ACHN (cell line): ENCODE measurements around the gene C1QTNF1.

Experiments used
- DNase-seq: peaks from one replicate; pipeline ENCODE4 v3.0.0-alpha.2; 2015
- in situ Hi-C: cut with HindIII; loops from 2 replicates; pipeline ENCODE4 v1.10.0; 2017; ENCODE audit warnings: low sequenced_read_pairs, low pct_ligation_motif_present, low pct_unique_long_range_greater_than_20kb

C1QTNF1 gene

DNA sequence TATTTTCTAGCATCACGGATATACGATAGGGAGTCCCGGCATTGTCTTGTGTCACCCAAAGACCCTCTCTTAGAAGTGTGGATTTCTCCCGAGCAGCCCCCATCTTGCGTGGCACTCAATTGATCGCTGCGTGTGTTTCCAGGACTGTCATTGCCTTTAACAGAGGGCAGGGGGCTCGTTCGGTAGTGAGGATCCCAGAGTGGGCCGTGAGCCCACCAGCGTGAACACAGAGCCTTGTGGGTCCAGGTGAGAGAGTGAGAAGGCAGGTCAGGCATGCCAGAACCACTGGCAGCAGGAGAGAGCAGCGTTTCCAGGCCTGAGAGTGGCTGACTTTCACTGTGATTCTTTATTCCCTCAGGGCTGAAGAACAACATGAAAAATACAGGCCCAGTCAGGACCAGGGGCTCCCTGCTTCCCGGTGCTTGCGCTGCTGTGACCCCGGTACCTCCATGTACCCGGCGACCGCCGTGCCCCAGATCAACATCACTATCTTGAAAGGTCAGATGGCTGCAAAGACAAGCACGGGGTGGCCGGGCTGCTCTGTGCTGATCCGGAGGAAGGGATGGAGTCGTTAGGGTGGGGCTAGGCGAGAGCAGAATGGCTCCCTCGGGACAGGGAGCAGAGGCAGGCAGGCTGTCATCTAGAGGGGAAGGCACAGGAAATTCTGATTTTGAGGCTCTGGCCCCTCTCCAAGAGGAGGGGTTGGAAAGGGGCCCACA, 22.4 kb downstream of the C1QTNF1 start:
- in situ Hi-C loops = no loop called here
- no peak for DNase-seq

GRCh38 chr17:79046916-79047280, 22.9 kb downstream of the C1QTNF1 start:
- in situ Hi-C loops = no loop called here
- DNase-seq = no peak

- in situ Hi-C loops = no loop called here
- DNase-seq = no peak
Measured at GRCh38 chr17:79047291-79047920, 23.4 kb downstream of the C1QTNF1 start.

- in situ Hi-C loops = no loop called here
- DNase-seq = no peak
Measured at GRCh38 chr17:79047923-79048825, 24.2 kb downstream of the C1QTNF1 start.

DNA sequence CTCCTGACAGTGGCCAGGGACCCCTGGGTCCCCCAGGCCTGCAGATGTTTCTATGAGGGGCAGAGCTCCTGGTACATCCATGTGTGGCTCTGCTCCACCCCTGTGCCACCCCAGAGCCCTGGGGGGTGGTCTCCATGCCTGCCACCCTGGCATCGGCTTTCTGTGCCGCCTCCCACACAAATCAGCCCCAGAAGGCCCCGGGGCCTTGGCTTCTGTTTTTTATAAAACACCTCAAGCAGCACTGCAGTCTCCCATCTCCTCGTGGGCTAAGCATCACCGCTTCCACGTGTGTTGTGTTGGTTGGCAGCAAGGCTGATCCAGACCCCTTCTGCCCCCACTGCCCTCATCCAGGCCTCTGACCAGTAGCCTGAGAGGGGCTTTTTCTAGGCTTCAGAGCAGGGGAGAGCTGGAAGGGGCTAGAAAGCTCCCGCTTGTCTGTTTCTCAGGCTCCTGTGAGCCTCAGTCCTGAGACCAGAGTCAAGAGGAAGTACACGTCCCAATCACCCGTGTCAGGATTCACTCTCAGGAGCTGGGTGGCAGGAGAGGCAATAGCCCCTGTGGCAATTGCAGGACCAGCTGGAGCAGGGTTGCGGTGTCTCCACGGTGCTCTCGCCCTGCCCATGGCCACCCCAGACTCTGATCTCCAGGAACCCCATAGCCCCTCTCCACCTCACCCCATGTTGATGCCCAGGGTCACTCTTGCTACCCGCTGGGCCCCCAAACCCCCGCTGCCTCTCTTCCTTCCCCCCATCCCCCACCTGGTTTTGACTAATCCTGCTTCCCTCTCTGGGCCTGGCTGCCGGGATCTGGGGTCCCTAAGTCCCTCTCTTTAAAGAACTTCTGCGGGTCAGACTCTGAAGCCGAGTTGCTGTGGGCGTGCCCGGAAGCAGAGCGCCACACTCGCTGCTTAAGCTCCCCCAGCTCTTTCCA, 25.1 kb downstream of the C1QTNF1 start:
- no peak for DNase-seq
- in situ Hi-C loops = no loop called here

DNA sequence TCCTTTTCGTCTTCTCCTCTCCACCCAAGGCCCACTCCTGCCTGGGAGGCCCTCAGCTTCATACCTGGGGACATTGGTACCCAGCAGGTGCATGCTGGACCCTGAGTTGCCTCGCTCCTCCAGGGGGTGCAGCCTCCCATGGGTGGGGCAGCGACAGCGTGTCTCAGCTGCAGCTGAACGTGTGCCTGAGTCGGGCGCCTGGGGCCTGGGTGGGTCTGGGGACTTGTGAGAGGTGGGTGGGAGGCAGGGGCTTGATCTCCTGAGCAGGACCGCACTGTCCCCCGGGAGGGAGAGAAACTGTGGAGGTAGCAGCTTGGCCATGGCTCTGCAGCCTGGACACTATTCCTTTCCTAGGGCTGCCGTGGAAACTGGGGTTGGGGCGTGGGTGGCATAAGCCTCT, 25.9 kb downstream of the C1QTNF1 start:
- DNase-seq = no peak
- in situ Hi-C loops = no loop called here

DNA sequence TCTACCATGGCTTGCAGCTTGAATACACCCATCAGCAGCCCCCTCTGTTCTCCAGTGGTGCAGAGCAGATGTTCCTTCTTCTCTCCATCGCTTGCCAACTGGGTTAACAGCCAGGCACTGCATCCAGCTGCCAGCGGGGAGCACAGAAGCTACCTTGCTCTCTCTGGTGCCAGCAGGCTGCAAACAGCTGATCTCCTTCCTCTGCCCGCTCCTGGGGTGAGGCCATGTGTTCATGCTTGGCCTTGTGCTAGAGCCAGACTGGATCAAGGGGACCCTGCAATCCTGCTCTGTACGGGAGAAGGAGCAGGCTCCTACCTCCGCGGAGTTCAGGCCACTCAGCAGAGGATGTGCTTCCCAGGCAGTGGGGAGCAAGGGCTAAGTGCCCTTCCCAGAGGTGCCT, 26.6 kb downstream of the C1QTNF1 start:
- in situ Hi-C loops = no loop called here
- no peak for DNase-seq

DNA sequence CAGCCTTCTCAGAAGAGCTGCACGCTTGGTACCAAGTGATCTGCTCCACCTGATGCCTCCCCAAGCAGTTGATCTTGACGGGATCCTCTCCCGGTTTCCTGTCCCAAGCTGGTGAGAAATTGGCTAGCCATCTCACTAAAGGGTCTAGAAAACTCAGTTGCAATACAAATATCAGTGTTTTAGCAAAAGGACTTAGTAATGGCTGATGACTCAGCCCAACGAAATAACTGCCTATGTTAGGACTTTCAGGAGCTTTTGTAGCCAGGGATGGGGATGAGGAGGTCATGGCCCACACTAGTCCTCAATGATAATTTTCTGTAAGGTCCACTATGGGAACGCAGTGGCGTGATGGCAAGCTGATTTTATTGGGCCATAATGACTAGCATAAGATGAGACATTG, 27.3 kb downstream of the C1QTNF1 start:
- in situ Hi-C loops = no loop called here
- DNase-seq = no peak

DNA sequence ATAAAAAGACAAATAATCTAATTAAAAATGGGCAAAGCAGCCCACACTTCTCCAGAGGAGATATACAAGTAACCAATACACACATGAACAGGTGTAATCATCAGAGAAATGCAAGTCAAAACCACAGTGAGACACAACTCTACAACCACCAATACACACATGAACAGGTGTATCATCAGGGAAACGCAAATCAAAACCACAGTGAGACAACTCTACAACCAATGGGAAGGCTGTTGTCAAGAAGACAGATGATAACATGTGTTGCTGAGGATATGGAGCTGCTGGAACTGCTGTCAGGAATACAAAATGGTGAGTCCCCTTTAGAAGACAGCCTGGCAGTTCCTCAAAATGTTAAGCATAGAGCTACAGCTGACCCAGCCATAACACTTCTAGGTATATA, 28.2 kb downstream of the C1QTNF1 start:
- in situ Hi-C loops = no loop called here
- no peak for DNase-seq

DNA sequence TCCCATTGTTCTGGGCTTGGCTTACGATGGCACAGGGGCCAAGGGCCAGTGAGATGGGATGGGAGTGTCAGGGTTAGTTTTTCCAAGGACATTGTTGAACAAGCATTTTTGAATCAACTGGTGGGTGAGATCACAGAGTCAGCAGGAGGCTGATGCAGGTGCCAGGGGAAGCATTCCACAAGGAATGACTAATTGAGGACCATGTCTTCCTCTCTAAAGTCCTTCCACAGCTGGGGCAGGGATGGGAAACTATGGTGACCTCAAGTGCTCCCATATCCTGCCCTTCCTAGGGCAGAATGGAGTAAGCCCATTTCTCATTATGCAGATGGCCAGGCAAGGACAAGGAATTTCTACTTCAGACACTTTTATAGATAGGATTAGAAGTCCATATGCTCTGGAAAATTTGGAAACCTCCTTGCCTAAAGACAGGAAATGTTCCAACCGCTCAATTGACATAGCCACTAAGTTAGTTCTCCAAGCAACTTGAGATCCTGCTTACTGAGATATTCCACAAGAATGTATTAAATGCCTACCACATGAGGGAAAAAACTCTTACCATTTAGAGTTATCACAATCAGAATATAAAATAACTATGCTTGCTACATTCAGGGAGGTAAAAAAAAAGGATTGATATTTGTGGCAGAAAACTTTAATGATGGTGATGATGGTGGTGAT, 29.4 kb downstream of the C1QTNF1 start:
- in situ Hi-C loops = no loop called here
- no peak for DNase-seq

DNA sequence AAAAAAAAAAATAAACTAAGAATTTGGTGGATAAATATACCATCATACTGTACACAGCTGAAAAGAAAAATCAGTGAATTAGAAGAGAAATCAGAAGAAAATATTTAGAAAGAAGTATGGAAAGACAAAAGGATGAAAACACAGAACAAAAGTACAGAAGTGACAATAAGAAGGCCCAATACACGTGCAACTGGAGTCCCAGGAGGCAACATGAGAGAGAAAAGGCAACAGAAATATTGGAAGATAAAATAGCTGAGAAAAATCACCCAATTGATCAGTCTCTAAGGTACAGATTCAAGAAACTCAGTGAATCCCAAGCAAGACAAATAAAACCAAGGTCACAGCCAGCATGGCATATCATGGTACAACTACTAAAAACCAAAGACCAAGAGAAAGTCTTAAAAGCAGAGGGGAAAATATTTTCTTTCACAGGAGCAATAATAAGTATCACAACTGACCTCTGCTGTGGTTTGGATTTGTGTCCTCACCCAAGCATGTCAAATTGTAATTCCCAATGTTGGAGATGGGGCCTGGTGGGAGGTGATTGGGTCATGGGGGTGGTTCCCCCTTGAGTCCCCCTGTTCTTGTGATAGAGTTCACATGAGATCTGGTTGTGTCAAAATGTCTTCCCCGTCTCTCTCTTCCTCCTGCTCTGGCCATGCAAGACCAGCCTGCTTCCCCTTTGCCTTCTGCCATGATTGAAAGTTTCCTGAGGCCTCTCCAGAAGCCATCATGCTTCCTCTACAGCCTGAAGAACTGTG, 30.4 kb downstream of the C1QTNF1 start:
- in situ Hi-C loops = no loop called here
- no peak for DNase-seq

DNA sequence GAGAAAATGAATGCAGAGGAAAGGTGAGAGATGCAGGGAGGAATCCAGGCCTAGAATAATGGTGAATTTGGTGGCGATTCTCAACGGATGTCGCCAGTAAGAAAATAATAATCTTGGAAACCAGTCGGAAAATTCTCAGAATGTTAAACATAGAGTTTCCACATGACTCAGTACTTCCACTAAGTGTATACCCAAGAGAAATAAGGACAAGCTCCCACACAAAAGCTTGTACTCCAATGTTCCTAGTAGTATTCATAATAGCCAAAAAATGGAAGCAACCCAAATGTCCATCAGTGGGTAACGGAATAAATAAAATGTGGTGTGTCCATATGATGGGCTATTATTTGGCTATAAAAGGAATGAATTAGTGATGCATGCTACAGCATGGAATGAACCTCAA, 31.2 kb downstream of the C1QTNF1 start:
- no peak for DNase-seq
- in situ Hi-C loops = no loop called here

- no peak for DNase-seq
- in situ Hi-C loops = no loop called here
Measured at GRCh38 chr17:79057737-79058385, 33.9 kb downstream of the C1QTNF1 start.

DNA sequence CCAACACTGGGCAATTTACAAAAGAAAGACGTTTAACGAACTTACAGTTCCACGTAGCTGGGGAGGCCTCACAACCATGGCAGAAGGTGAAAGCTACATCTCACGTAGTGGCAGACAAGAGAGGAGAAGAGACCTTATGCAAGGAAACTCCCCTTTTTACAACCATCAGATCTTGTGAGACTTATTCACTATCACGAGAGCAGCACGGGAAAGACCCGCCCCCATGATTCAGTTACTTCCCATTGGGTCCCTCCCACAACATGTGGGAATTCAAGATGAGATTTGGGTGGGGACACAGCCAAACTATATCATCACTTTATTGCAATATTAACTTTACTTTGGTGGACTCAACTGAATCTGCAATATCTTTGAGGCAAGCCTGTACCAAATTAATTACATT, 38.7 kb downstream of the C1QTNF1 start:
- in situ Hi-C loops = no loop called here
- DNase-seq = no peak

GRCh38 chr17:79064026-79064425, 40.1 kb downstream of the C1QTNF1 start:
- in situ Hi-C loops = no loop called here
- DNase-seq = no peak

GRCh38 chr17:79065105-79065670, 41.2 kb downstream of the C1QTNF1 start:
- peak; percentile 47 for DNase-seq
- in situ Hi-C loops = no loop called here

GRCh38 chr17:79066963-79067362, 43.0 kb downstream of the C1QTNF1 start:
- no peak for DNase-seq
- in situ Hi-C loops = no loop called here
